A549 treated with AZD2906 at 1 μM for 4 hours (cell line): ENCODE measurements around the gene CCL18. TPM values are rescaled to one million over a fixed set of nuclear protein-coding genes. Genes with fewer than 3 reads are reported as not detected.

Source experiments
- total RNA-seq: library from RNA; stranded (reverse); fragments of 200-300 nt; extraction: Qiagen RNA extraction; gene quantifications from 5 replicates; pipeline ENCODE4 v1.2.3, GENCODE V29; 2022

Gene CCL18, protein sequence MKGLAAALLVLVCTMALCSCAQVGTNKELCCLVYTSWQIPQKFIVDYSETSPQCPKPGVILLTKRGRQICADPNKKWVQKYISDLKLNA
- not detected in 5 replicates for total RNA-seq

DNA sequence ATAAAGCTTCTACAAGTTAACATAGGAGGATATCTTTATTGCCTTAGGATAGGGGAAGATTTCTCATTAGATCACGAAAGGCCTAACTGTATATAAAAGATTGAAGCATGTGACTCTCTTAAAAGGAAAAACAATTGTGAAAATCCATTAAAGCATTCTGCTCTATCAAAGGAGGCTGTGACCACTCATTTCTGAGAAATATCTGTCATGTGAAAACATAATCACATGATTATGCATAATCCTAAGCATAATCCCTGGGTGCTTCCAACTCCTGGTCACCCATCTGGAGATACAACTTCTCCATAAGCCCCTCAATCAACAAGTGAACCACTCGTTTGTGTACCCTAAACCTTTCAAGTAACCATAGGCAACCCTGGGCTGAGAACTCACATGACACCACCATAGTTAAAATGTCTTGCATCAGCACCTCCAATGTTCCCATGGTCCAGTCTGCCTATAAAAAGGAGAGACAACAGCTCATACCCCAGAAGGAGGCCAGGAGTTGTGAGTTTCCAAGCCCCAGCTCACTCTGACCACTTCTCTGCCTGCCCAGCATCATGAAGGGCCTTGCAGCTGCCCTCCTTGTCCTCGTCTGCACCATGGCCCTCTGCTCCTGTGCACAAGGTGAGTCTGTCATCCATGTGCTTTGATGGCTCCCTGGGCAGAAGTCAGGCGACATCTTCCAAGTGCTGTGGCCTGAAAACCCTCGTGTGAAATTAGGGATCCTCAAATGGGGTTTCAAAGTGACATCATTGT lies at the start of gene CCL18:
TSS of gene CCL18 (plus strand) at position 487 of the 756 bp plus-strand sequence. CDS start at position 558, 71 bp downstream.

DNA sequence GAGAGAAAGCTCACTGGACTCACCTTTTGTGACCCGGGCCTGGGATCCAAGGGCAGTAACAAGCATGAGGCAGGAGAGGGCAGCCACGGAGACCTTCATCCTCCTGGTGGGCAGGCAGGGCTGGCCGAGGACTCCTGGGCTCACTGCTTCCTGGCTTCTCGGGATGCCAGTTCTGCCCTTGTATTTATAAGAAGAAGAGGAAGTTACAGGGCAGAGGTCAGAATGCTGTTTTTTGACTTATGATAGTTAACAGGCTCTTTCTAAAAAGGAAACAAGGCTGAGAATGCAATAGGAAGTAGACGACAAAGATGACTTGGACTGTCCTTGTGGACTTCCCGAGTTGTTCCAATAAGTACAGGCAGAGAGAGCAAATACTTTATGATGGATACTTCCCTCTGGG lies 46.3 kb upstream of the CCL18 start, which contains the start of gene CCL23:
TSS of gene CCL23 (minus strand) at position 174 of the 400 bp plus-strand sequence. CDS start at position 99, 75 bp downstream.

DNA sequence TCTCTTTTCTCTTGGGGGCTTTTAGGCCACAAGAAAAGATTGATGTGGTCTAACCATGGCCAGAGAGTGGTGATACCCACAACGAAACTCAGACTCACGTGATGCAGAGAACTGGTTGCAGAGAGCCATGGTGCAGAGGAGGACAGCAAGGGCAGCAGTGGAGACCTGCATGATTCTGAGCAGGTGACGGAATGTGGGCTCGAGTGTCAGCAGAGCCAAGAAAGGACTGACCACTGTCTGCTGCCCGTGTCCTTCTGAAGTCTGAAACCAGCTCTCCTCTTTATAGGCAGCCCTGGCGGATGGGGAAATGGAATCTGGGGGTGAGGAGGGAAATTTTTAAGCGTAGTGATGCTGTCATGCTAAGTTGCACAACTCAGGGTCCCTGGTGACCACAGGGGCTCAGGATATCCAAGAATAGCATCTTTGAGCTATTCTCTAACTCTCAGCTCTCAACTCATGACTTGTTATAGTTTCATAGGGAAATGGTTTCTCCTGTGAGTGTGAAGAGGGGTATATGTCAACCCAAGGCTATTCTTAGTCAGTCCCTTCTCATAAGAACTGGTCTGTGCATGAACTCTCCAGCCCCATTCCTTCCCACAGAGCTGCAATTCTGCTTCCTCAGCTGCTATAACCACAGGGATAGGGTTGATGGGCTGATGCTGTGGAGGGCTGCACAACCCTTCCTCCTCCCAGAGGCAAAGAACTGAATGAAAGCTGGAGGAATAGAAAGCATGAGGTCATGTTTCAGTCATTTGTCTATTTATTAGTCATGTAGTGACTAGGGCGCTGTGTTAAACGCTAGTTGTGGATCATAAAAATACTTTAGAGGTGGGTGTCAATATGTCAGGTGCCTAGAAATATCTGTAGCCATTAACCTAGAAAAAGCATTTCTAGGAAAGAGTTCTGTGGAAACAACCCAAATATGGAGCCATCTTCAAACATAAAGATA lies 26.1 kb downstream of the CCL18 start, which contains the start of gene CCL3:
TSS of gene CCL3 (minus strand) at position 256 of the 949 bp plus-strand sequence. CDS start at position 171, 85 bp downstream.

GRCh38 chr17:36103401-36103975 lies 39.4 kb downstream of the CCL18 start, which contains the start of gene CCL4:
TSS of gene CCL4 (plus strand) at chr17:36103827. CDS start at chr17:36103906, 79 bp downstream.

Other genes with a start within 250 kb of the CCL18 start
- not detected in 5 replicates for gene HEATR9, start 195.4 kb upstream of the CCL18 start, total RNA-seq
- 0.79 to 1.5 TPM (median 1.2 TPM) in 5 replicates for gene CCL5, start 183.9 kb upstream of the CCL18 start, total RNA-seq
- 2.6 to 3.9 TPM (median 3.4 TPM) in 5 replicates for gene RDM1, start 133.5 kb upstream of the CCL18 start, total RNA-seq
- not detected in 5 replicates for gene LYZL6, start 120.6 kb upstream of the CCL18 start, total RNA-seq
- not detected in 5 replicates for gene CCL16, start 82.8 kb upstream of the CCL18 start, total RNA-seq
- not detected in 5 replicates for gene CCL14, start 77.5 kb upstream of the CCL18 start, total RNA-seq
- not detected in 5 replicates for gene CCL15, start 62.7 kb upstream of the CCL18 start, total RNA-seq
- not detected in 5 replicates for gene CCL23, start 46.3 kb upstream of the CCL18 start, total RNA-seq
- not detected in 5 replicates for gene CCL3, start 25.9 kb downstream of the CCL18 start, total RNA-seq
- 0.09 TPM in 1 of 5 replicates, not detected in the others for gene CCL4, start 39.6 kb downstream of the CCL18 start, total RNA-seq
- gene TBC1D3B, start 112.4 kb downstream of the CCL18 start, total RNA-seq = 1.8 to 3.6 TPM (median 3.1 TPM) in 5 replicates
- not detected in 5 replicates for gene CCL3L1, start 132.5 kb downstream of the CCL18 start, total RNA-seq
- gene CCL4L2, start 146.8 kb downstream of the CCL18 start, total RNA-seq = not detected in 5 replicates
- 0.17 to 0.42 TPM (median 0.21 TPM) in 5 replicates for gene TBC1D3I, start 200.3 kb downstream of the CCL18 start, total RNA-seq